ENCODE results near the gene CFAP45.

DNA sequence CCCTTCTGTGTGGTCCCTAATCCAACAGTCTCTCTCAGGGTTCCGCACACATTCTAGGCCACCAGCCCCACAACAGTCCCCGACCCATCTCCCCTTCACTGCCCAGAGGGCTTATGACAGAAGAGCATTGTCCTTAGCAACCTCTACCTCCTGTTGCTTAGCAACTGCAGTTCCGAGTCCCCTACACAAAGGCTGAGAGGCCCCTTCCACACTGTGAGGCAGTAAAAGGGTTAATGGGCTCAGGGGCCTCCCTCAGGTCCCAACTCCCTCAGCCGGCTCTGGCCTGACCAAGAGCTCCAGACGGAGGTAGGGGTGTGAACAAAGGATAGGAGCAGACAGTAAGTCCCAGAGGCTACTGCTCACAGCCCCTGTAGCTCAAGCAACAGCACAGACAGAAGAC, 41.2 kb upstream of the CFAP45 start:
- TF ChIP-seq POLR2A (IDR thresholded peaks at IDR 0.05; ENCODE audit: low read depth, low read length) = no peak
- no peak for TF ChIP-seq POLR2AphosphoS5 (IDR thresholded peaks at IDR 0.05; ENCODE audit: low read depth, low read length)
- TF ChIP-seq TAF1 (IDR thresholded peaks at IDR 0.05; ENCODE audit: borderline replicate concordance, low read depth, low read length) = no peak

All from GM12892 (cell line).